ENCODE results near the gene CSK.
"Not testable (repeated sequence)": the region's sequence is repeated elsewhere in the genome, so short reads cannot be mapped to it uniquely, and the experiment has no call there.

The CSK gene

GRCh38 chr15:74770211-74770903 lies 11.5 kb upstream of the CSK start:
- DNase-seq (ENCODE audit: low read depth) = no peak

GRCh38 chr15:74773329-74773728 lies 8.6 kb upstream of the CSK start:
- no peak for DNase-seq (ENCODE audit: low read depth)

- no peak for DNase-seq (ENCODE audit: low read depth)
These were observed 8.1 kb upstream of the CSK start for GRCh38 chr15:74773731-74774252.

GRCh38 chr15:74775132-74775562 lies 6.7 kb upstream of the CSK start:
- DNase-seq (ENCODE audit: low read depth) = no peak

GRCh38 chr15:74775894-74776293 lies 6.0 kb upstream of the CSK start:
- DNase-seq (ENCODE audit: low read depth) = no peak

- DNase-seq (ENCODE audit: low read depth) = no peak
These were observed 4.8 kb upstream of the CSK start for GRCh38 chr15:74776821-74777768.

GRCh38 chr15:74777769-74778598 lies 3.9 kb upstream of the CSK start:
- no peak for DNase-seq (ENCODE audit: low read depth)

- no peak for DNase-seq (ENCODE audit: low read depth)
These were observed 3.3 kb upstream of the CSK start for GRCh38 chr15:74778599-74778970.

GRCh38 chr15:74779162-74779648 lies 2.7 kb upstream of the CSK start:
- no peak for DNase-seq (ENCODE audit: low read depth)

- DNase-seq (ENCODE audit: low read depth) = no peak
These were observed 1.1 kb upstream of the CSK start for GRCh38 chr15:74780523-74781430.

- DNase-seq (ENCODE audit: low read depth) = no peak
These were observed 585 bp downstream of the CSK start for GRCh38 chr15:74782259-74783071.

GRCh38 chr15:74783072-74783807 lies 1.4 kb downstream of the CSK start:
- no peak for DNase-seq (ENCODE audit: low read depth)

GRCh38 chr15:74783808-74784175 lies 1.9 kb downstream of the CSK start:
- no peak for DNase-seq (ENCODE audit: low read depth)

GRCh38 chr15:74784426-74785193 lies 2.7 kb downstream of the CSK start:
- no peak for DNase-seq (ENCODE audit: low read depth)

- no peak for DNase-seq (ENCODE audit: low read depth)
These were observed 3.5 kb downstream of the CSK start for GRCh38 chr15:74785194-74786032.

- not testable (repeated sequence) for DNase-seq (ENCODE audit: low read depth)
These were observed 4.2 kb downstream of the CSK start for GRCh38 chr15:74786081-74786480.

- DNase-seq (ENCODE audit: low read depth) = no peak
These were observed 4.8 kb downstream of the CSK start for GRCh38 chr15:74786551-74787165.

All from stimulated activated CD8-positive, alpha-beta memory T cell treated with anti-CD3 and anti-CD28 coated beads, Interleukin-15, amount 100 ng/mL, for 1 hour (primary cell).